Stimulated activated CD8-positive, alpha-beta memory T cell treated with anti-CD3 and anti-CD28 coated beads, Interleukin-15, amount 100 ng/mL, for 48 hours (primary cell): ENCODE measurements around the gene CNGA4.
"Not testable (repeated sequence)": the region's sequence is repeated elsewhere in the genome, so short reads cannot be mapped to it uniquely, and the experiment has no call there.

Source experiments
- DNase-seq, 2 donors: peaks; one replicate each; pipeline ENCODE4 v3.0.0-alpha.2; 2020; ENCODE audit warnings: low read depth in 2 of 2

CNGA4 gene

GRCh38 chr11:6268820-6269219 lies 29.9 kb downstream of the CNGA4 start:
- no peak for DNase-seq

- DNase-seq, result no peak
Measured at GRCh38 chr11:6269994-6270393, 31.1 kb downstream of the CNGA4 start.

- DNase-seq, result no peak
Measured at GRCh38 chr11:6270584-6271246, 31.8 kb downstream of the CNGA4 start.

GRCh38 chr11:6271598-6271997 lies 32.7 kb downstream of the CNGA4 start:
- DNase-seq, result no peak

- DNase-seq, result no peak
Measured at GRCh38 chr11:6273188-6273587, 34.3 kb downstream of the CNGA4 start.

- DNase-seq, result not testable (repeated sequence)
Measured at GRCh38 chr11:6280809-6281208, 41.9 kb downstream of the CNGA4 start.

GRCh38 chr11:6283453-6284023 lies 44.6 kb downstream of the CNGA4 start:
- no peak for DNase-seq

- no peak for DNase-seq
Measured at GRCh38 chr11:6284250-6284649, 45.4 kb downstream of the CNGA4 start.

- DNase-seq, result no peak
Measured at GRCh38 chr11:6285019-6285418, 46.1 kb downstream of the CNGA4 start.
